Measurements from ENCODE around the gene NETO1.

NETO1 gene

GRCh38 chr18:72847771-72848170, 20.0 kb downstream of the NETO1 start:
- no peak for DNase-seq (ENCODE audit: low read depth)
- no peak overlapping the region for H3K4me3 ChIP-seq (ENCODE audit: control insufficient read depth, low read depth, low read length)
- no peak for TF ChIP-seq CTCF (IDR thresholded peaks at IDR 0.05; ENCODE audit: control insufficient read depth, insufficient read depth, low read depth, low read length, missing control alignments)

DNA sequence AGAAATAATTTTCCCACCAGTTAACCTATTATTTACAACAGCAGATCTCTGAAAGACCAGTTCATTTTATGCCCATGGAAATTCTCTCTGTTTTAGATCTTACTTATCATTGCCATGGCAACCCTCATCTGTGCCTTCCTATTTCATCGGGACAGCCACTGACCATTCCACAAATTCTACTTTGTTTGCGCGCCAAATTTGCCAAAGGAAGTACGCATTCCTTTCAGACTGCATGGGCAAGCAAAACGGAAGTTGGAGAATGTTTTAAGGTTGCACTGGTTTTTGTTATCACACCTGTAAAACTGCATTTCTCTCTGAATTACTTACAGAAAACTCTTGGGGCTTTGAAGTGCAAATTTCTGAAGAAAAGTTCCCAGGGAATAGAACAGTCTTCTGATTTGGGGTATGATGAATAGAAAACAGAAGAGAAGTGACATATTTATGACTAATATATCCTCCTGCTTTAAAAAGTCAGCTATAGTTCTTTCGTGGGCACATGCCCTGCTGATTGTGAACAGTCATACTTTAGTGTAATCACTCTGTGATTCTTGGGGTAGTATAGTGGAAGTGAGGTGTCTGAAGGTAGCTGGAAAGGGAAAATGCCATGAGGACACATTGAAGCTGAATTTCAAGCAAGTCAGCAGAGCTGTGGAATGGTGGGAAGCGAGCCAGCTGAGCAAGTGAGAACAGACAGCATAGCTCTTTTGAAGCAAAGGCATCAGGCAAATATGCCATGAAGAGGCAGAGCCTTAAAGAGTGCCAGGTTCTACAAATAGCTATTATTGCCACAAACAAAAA, 20.9 kb downstream of the NETO1 start:
- no peak for TF ChIP-seq CTCF (IDR thresholded peaks at IDR 0.05; ENCODE audit: control insufficient read depth, insufficient read depth, low read depth, low read length, missing control alignments)
- H3K4me3 ChIP-seq (ENCODE audit: control insufficient read depth, low read depth, low read length): no peak overlapping the region
- DNase-seq (ENCODE audit: low read depth): no peak

GRCh38 chr18:72843743-72844142, 24.0 kb downstream of the NETO1 start:
- H3K4me3 ChIP-seq (ENCODE audit: control insufficient read depth, low read depth, low read length): no peak overlapping the region
- DNase-seq (ENCODE audit: low read depth): no peak
- no peak for TF ChIP-seq CTCF (IDR thresholded peaks at IDR 0.05; ENCODE audit: control insufficient read depth, insufficient read depth, low read depth, low read length, missing control alignments)

DNA sequence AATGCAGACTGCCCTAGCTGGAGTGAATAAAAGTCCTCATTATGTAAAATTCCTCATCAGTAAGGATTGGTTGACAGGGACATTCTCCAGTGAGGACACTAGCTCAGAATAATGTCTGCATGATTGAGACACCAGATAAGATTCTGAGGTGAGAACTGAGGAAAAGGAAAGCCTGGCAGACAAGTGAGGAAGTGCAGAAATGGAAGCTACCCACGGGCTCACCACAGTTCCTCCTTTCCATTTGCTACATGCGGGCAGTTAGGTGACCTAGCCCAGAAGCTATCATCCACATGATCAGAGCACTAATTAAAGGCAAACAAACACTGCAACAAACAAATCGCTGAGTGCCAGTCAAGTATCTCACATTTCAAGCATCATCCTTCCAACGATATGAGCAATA, 27.7 kb downstream of the NETO1 start:
- no peak for TF ChIP-seq CTCF (IDR thresholded peaks at IDR 0.05; ENCODE audit: control insufficient read depth, insufficient read depth, low read depth, low read length, missing control alignments)
- DNase-seq (ENCODE audit: low read depth): no peak
- H3K4me3 ChIP-seq (ENCODE audit: control insufficient read depth, low read depth, low read length): no peak overlapping the region

DNA sequence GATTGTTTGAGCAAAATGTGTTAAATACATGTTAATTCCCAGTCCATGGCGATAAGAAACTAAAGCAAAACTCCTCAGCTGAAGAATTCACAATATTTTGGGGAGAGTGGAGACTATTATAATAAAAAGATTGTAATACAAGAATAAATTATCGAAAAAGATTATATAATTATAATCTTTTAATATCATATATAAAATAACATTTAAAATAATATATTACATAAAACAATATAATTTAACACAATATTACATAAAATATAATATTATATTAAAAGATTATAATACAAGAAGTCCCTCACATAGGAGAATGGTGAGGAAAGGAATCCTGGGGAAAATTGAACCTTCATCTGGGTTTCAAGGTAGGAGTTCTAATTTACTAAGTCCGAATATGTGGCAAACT, 33.1 kb downstream of the NETO1 start:
- H3K4me3 ChIP-seq (ENCODE audit: control insufficient read depth, low read depth, low read length): no peak overlapping the region
- no peak for DNase-seq (ENCODE audit: low read depth)
- TF ChIP-seq CTCF (IDR thresholded peaks at IDR 0.05; ENCODE audit: control insufficient read depth, insufficient read depth, low read depth, low read length, missing control alignments): no peak

DNA sequence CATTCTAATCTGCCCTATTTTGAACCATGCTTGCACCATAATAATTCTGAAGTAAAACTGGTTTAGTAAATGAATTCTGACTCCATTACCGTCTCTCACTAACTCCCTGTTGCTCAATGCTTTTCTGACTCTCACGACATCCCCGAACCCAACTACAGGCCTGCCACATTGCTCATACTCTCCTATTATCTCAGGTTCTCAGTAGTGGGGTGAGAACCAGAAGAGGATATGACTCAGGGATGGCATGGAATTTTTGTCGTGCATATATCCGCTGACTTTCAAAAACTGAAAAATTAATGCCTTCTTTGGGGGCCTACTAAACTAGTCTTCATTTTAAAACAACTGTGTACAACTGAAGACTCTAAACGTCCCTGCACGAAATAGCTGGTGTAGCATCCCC, 34.3 kb downstream of the NETO1 start:
- no peak overlapping the region for H3K4me3 ChIP-seq (ENCODE audit: control insufficient read depth, low read depth, low read length)
- DNase-seq (ENCODE audit: low read depth): peak; percentile 21

More for the DNA sequence above, 34.3 kb downstream of the NETO1 start:
- TF ChIP-seq CTCF (IDR thresholded peaks at IDR 0.05; ENCODE audit: control insufficient read depth, insufficient read depth, low read depth, low read length, missing control alignments): no peak

All from AG09309 (cell line).